ENCODE data around the gene ADAMTS3. TPM values are rescaled to one million over a fixed set of nuclear protein-coding genes. Genes with fewer than 3 reads are reported as not detected.

Gene ADAMTS3
- total and polyA plus RNA-seq, 2 experiments from 2014 or later: 1.2 to 3.7 TPM

DNA sequence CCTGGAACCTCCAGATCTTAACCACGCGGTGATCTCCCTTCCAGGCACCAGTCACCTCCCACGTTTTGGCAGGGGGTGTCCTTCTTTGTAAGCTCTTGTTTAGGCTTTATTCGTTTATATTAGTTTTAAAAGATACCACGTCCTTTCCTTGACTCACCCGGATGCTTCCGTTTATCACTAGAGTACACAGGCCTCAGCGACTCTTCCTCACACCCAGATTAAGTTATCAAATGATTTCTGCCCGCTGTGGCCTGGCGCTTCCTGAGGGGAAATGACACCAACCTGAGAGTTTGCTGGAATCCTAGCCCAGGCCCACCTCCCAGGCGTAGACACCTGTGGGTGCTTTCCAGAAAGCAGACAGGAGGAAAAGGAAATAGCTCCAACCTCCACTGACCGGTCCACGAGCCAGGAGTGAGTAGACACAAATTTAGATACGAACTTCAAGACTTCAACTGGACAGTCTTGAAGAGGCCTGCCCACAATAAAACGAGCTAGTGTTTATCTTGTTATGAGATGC, 756 bp upstream of the ADAMTS3 start:
- no peaks in the 10 kb centered on the region for H3K9me2 ChIP-seq (ENCODE audit: insufficient read depth)
- ATAC-seq (no peak), DNase-seq (ENCODE audit: low spot score) (no peak)
- peaks cover 20% of the 10 kb centered on the region for H3K4me1 ChIP-seq (ENCODE audit: insufficient read depth)
- Mint-ChIP-seq H3K27me3 (ENCODE audit: insufficient read depth, low read depth, poor library complexity) (peaks cover 5% of the 10 kb centered on the region), H3K9me3 (no peaks in the 10 kb centered on the region), H3K4me3 (peak overlapping the region; percentile 85), H3K36me3 (ENCODE audit: low read depth) (no peaks in the 10 kb centered on the region; the same call in 2 of the 3 replicates), H3K4me1 (peaks cover 29% of the 10 kb centered on the region), H3K27ac (no peak overlapping the region)
- TF ChIP-seq, protein P1, sequence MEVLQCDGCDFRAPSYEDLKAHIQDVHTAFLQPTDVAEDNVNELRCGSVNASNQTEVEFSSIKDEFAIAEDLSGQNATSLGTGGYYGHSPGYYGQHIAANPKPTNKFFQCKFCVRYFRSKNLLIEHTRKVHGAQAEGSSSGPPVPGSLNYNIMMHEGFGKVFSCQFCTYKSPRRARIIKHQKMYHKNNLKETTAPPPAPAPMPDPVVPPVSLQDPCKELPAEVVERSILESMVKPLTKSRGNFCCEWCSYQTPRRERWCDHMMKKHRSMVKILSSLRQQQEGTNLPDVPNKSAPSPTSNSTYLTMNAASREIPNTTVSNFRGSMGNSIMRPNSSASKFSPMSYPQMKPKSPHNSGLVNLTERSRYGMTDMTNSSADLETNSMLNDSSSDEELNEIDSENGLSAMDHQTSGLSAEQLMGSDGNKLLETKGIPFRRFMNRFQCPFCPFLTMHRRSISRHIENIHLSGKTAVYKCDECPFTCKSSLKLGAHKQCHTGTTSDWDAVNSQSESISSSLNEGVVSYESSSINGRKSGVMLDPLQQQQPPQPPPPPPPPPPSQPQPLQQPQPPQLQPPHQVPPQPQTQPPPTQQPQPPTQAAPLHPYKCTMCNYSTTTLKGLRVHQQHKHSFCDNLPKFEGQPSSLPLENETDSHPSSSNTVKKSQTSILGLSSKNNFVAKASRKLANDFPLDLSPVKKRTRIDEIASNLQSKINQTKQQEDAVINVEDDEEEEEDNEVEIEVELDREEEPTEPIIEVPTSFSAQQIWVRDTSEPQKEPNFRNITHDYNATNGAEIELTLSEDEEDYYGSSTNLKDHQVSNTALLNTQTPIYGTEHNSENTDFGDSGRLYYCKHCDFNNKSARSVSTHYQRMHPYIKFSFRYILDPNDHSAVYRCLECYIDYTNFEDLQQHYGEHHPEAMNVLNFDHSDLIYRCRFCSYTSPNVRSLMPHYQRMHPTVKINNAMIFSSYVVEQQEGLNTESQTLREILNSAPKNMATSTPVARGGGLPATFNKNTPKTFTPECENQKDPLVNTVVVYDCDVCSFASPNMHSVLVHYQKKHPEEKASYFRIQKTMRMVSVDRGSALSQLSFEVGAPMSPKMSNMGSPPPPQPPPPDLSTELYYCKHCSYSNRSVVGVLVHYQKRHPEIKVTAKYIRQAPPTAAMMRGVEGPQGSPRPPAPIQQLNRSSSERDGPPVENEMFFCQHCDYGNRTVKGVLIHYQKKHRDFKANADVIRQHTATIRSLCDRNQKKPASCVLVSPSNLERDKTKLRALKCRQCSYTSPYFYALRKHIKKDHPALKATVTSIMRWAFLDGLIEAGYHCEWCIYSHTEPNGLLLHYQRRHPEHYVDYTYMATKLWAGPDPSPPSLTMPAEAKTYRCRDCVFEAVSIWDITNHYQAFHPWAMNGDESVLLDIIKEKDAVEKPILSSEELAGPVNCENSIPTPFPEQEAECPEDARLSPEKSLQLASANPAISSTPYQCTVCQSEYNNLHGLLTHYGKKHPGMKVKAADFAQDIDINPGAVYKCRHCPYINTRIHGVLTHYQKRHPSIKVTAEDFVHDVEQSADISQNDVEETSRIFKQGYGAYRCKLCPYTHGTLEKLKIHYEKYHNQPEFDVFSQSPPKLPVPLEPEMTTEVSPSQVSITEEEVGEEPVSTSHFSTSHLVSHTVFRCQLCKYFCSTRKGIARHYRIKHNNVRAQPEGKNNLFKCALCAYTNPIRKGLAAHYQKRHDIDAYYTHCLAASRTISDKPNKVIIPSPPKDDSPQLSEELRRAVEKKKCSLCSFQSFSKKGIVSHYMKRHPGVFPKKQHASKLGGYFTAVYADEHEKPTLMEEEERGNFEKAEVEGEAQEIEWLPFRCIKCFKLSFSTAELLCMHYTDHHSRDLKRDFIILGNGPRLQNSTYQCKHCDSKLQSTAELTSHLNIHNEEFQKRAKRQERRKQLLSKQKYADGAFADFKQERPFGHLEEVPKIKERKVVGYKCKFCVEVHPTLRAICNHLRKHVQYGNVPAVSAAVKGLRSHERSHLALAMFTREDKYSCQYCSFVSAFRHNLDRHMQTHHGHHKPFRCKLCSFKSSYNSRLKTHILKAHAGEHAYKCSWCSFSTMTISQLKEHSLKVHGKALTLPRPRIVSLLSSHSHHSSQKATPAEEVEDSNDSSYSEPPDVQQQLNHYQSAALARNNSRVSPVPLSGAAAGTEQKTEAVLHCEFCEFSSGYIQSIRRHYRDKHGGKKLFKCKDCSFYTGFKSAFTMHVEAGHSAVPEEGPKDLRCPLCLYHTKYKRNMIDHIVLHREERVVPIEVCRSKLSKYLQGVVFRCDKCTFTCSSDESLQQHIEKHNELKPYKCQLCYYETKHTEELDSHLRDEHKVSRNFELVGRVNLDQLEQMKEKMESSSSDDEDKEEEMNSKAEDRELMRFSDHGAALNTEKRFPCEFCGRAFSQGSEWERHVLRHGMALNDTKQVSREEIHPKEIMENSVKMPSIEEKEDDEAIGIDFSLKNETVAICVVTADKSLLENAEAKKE (CRISPR knock-in tag; IDR thresholded peaks at IDR 0.05): no peak
- TF ChIP-seq POLR2AphosphoS5 (IDR thresholded peaks at IDR 0.05; ENCODE audit: low read depth) (no peak), ZNF331 (CRISPR knock-in tag; IDR thresholded peaks at IDR 0.05; ENCODE audit: low read depth) (no peak), JUNB (IDR thresholded peaks at IDR 0.05; ENCODE audit: unreplicated experiment) (no peak), NANOG (IDR thresholded peaks at IDR 0.05; ENCODE audit: borderline replicate concordance) (no peak), STAT1 (IDR thresholded peaks at IDR 0.05; ENCODE audit: unreplicated experiment) (no peak), EZH2phosphoT487 (IDR thresholded peaks at IDR 0.05; ENCODE audit: unreplicated experiment) (no peak), EZH2 (IDR thresholded peaks at IDR 0.05; ENCODE audit: low read depth, unreplicated experiment) (no peak), ZNF114 (CRISPR knock-in tag; IDR thresholded peaks at IDR 0.05) (no peak), CREB1 (CRISPR knock-in tag; IDR thresholded peaks at IDR 0.05; ENCODE audit: low read depth) (no peak)
- TF ChIP-seq, protein P2, sequence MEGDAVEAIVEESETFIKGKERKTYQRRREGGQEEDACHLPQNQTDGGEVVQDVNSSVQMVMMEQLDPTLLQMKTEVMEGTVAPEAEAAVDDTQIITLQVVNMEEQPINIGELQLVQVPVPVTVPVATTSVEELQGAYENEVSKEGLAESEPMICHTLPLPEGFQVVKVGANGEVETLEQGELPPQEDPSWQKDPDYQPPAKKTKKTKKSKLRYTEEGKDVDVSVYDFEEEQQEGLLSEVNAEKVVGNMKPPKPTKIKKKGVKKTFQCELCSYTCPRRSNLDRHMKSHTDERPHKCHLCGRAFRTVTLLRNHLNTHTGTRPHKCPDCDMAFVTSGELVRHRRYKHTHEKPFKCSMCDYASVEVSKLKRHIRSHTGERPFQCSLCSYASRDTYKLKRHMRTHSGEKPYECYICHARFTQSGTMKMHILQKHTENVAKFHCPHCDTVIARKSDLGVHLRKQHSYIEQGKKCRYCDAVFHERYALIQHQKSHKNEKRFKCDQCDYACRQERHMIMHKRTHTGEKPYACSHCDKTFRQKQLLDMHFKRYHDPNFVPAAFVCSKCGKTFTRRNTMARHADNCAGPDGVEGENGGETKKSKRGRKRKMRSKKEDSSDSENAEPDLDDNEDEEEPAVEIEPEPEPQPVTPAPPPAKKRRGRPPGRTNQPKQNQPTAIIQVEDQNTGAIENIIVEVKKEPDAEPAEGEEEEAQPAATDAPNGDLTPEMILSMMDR (conservative IDR thresholded peaks at IDR 0.05; ENCODE audit: low read depth in 2 of 2): no peak
- TF ChIP-seq, protein P3, sequence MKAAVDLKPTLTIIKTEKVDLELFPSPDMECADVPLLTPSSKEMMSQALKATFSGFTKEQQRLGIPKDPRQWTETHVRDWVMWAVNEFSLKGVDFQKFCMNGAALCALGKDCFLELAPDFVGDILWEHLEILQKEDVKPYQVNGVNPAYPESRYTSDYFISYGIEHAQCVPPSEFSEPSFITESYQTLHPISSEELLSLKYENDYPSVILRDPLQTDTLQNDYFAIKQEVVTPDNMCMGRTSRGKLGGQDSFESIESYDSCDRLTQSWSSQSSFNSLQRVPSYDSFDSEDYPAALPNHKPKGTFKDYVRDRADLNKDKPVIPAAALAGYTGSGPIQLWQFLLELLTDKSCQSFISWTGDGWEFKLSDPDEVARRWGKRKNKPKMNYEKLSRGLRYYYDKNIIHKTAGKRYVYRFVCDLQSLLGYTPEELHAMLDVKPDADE (IDR thresholded peaks at IDR 0.05): no peak
- TF ChIP-seq, protein P4, sequence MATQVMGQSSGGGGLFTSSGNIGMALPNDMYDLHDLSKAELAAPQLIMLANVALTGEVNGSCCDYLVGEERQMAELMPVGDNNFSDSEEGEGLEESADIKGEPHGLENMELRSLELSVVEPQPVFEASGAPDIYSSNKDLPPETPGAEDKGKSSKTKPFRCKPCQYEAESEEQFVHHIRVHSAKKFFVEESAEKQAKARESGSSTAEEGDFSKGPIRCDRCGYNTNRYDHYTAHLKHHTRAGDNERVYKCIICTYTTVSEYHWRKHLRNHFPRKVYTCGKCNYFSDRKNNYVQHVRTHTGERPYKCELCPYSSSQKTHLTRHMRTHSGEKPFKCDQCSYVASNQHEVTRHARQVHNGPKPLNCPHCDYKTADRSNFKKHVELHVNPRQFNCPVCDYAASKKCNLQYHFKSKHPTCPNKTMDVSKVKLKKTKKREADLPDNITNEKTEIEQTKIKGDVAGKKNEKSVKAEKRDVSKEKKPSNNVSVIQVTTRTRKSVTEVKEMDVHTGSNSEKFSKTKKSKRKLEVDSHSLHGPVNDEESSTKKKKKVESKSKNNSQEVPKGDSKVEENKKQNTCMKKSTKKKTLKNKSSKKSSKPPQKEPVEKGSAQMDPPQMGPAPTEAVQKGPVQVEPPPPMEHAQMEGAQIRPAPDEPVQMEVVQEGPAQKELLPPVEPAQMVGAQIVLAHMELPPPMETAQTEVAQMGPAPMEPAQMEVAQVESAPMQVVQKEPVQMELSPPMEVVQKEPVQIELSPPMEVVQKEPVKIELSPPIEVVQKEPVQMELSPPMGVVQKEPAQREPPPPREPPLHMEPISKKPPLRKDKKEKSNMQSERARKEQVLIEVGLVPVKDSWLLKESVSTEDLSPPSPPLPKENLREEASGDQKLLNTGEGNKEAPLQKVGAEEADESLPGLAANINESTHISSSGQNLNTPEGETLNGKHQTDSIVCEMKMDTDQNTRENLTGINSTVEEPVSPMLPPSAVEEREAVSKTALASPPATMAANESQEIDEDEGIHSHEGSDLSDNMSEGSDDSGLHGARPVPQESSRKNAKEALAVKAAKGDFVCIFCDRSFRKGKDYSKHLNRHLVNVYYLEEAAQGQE (IDR thresholded peaks at IDR 0.05; ENCODE audit: unreplicated experiment): no peak
- peak overlapping the region; percentile 99 for H2AFZ ChIP-seq
- H3K27me3 ChIP-seq (ENCODE audit: insufficient read depth): no peaks in the 10 kb centered on the region
- no peak overlapping the region for H3K27ac ChIP-seq (ENCODE audit: low read depth)
- no peaks in the 10 kb centered on the region for H4K20me1 ChIP-seq (replicated peaks; ENCODE audit: insufficient read depth)
- H3K79me2 ChIP-seq (replicated peaks; ENCODE audit: insufficient read depth): no peaks in the 10 kb centered on the region
- peak overlapping the region; percentile 80 for H3K4me2 ChIP-seq
- 0 out of 2 replicates have a peak, but pooled peaks cover 3% of the 10 kb centered on the region for H3F3A ChIP-seq (replicated peaks; ENCODE audit: low read depth)
- H3K4me3 ChIP-seq: peak overlapping the region; percentile 86
- no peaks in the 10 kb centered on the region for H3K36me3 ChIP-seq (ENCODE audit: insufficient read depth)
